Spleen (tissue), 11 donors: Measurements from ENCODE around the gene RAB5B. TPM values are rescaled to one million over a fixed set of nuclear protein-coding genes. Genes with fewer than 3 reads are reported as not detected.

Experiments
- DNase-seq: peaks from one replicate; pipeline ENCODE4 v3.0.0-alpha.2; 2020
- H3K27ac ChIP-seq, 8 donors: fragments of 200-600 bp; sonication (generic) in 7 of 8; 1 replicate in 4 of 8; 2 replicates in 4 of 8; pipeline versions ENCODE4 v1.5.0 to v1.8.0; 2016 to 2021; ENCODE audit warnings: inconsistent platforms in 4 of 8, mild to moderate bottlenecking in 4 of 8, moderate library complexity in 1 of 8
- H3K27me3 ChIP-seq, 7 donors: fragments of 200-600 bp; sonication (generic) in 6 of 7; replicated peaks in 1 of 7; 1 replicate in 4 of 7; 2 replicates in 3 of 7; pipeline versions ENCODE4 v1.5.0 to v1.8.0; 2016 to 2021; ENCODE audit warnings: inconsistent platforms in 3 of 7, mild to moderate bottlenecking in 1 of 7
- H3K36me3 ChIP-seq, 6 donors: fragments of 200-600 bp; sonication (generic) in 5 of 6; 1 replicate in 4 of 6; 2 replicates in 2 of 6; pipeline versions ENCODE4 v1.5.0 to v1.8.0; 2016 to 2021; ENCODE audit warnings: inconsistent platforms in 2 of 6
- H3K4me1 ChIP-seq, 6 donors: fragments of 200-600 bp; sonication (generic) in 5 of 6; 1 replicate in 3 of 6; 2 replicates in 3 of 6; pipeline versions ENCODE4 v1.5.0 to v1.8.0; 2016 to 2021; ENCODE audit warnings: inconsistent platforms in 3 of 6
- H3K4me3 ChIP-seq, 8 donors: fragments of 200-600 bp; sonication (generic) in 7 of 8; 1 replicate in 4 of 8; 2 replicates in 4 of 8; pipeline versions ENCODE4 v1.5.0 to v1.8.0; 2016 to 2021; ENCODE audit warnings: inconsistent platforms in 4 of 8, mild to moderate bottlenecking in 4 of 8, moderate library complexity in 2 of 8
- H3K9me3 ChIP-seq, 8 donors: fragments of 200-600 bp; sonication (generic) in 7 of 8; 1 replicate in 4 of 8; 2 replicates in 4 of 8; pipeline versions ENCODE4 v1.5.0 to v1.8.0; 2016 to 2021; ENCODE audit warnings: inconsistent platforms in 4 of 8
- CTCF ChIP-seq, 11 experiments: fragments of 200-600 bp in 7 of 11; fragments of 450-650 bp in 4 of 11; sonication (generic) in 4 of 11; IDR thresholded peaks in 8 of 11; conservative IDR thresholded peaks in 3 of 11; 1 replicate in 7 of 11; 2 replicates in 4 of 11; pipeline versions ENCODE4 v1.4.0 to v1.8.0; 2016 to 2021; ENCODE audit warnings: antibody characterized with exemption in 11 of 11, inconsistent platforms in 4 of 11, mild to moderate bottlenecking in 1 of 11
- POLR2A ChIP-seq, 3 donors: fragments of 450-650 bp; IDR thresholded peaks; one replicate each; pipeline ENCODE4 v1.5.1; 2017; ENCODE audit warnings: antibody characterized with exemption in 3 of 3, mild to moderate bottlenecking in 1 of 3
- POLR2AphosphoS5 ChIP-seq, 3 donors: sonication (generic); formaldehyde crosslinking; IDR thresholded peaks; one replicate each; pipeline ENCODE4 v1.5.1; 2017; ENCODE audit warnings: antibody characterized with exemption in 3 of 3
- WGBS, 5 donors: extraction: QIAGEN DNeasy Blood & Tissue Kit in 3 of 5; methylation state at CpG; one replicate each; pipeline versions ENCODE4 v1.1.5 to v1.1.7; 2013 to 2018; 5-methylcytosine and 5-hydroxymethylcytosine counted together
- intact Hi-C: fragments of 100-400 bp; cut with DNase I; formaldehyde crosslinking; loops from one replicate; pipeline ENCODE4 v1.15.0; 2023; ENCODE audit warnings: low total_unique reads
- polyA plus RNA-seq, 3 donors: library from polyadenylated mRNA; stranded (reverse); fragments of 200-250 nt; gene quantifications; one replicate each; pipeline ENCODE4 v1.2.1, GENCODE V29; 2013
- total RNA-seq, 7 donors: library from RNA; depleted of rRNA in 3 of 7; stranded (reverse); fragments of >200 nt in 3 of 7; fragmentation: NEBNext Ultra II Directional in 4 of 7; extraction: Animal tissue kit (Norgen Biotek cat#: 25700) in 4 of 7; gene quantifications; one replicate each; pipeline versions ENCODE4 v1.1.0 to v1.2.1, GENCODE V29; 2016 to 2021
- donor health status: healthy with polysubstance abuse.
- donor health status: DM: no; HTN: no; CAD: no; lungs with moderate emphysema.
- donor health status: DM: no; HTN: no; CAD: no.
- donor health status: Bipolar disorder and iron deficiency.
- donor health status: healthy.
- donor health status: DM: no; HTN: no; CAD: no.
- donor health status: DM: yes; HTN: yes; CAD: no.

RAB5B gene
- total and polyA plus RNA-seq, 10 donors: 30.9 to 101 (median 81.4) TPM

- DNase-seq: no peak
- Histone ChIP-seq H3K36me3 (peaks cover 0 to 36% (median 22%) of the 10 kb centered on the region in 6 donors), H3K4me3 (no peak overlapping the region), H3K27me3 (no peaks in the 10 kb centered on the region), H3K4me1 (no peaks in the 10 kb centered on the region), H3K27ac (peak overlapping the region in 1 of 8 donors; percentile 3), H3K9me3 (no peaks in the 10 kb centered on the region)
- 79 to 93% (median 84%) methylated on average over 3 to 5 of the region's 5 CpGs for WGBS, 5 donors
- intact Hi-C loops: no loop called here
- no peak for TF ChIP-seq CTCF (IDR thresholded peaks at IDR 0.05 in 8 of 11, conservative IDR thresholded peaks at IDR 0.05 in 3 of 11)
- TF ChIP-seq POLR2A (IDR thresholded peaks at IDR 0.05): no peak
- TF ChIP-seq POLR2AphosphoS5 (IDR thresholded peaks at IDR 0.05): peak in 2 of 3 donors; percentile 31 to 38
Observed at GRCh38 chr12:55957106-55957859, 16.6 kb upstream of the RAB5B start.

- Histone ChIP-seq H3K9me3 (no peaks in the 10 kb centered on the region), H3K4me3 (no peak overlapping the region), H3K27ac (no peak overlapping the region), H3K36me3 (peaks cover 0 to 5% (median 0%) of the 10 kb centered on the region in 6 donors), H3K4me1 (peaks cover 6 to 30% (median 21%) of the 10 kb centered on the region in 6 donors), H3K27me3 (no peaks in the 10 kb centered on the region)
- TF ChIP-seq POLR2A (IDR thresholded peaks at IDR 0.05): no peak
- no peak for TF ChIP-seq POLR2AphosphoS5 (IDR thresholded peaks at IDR 0.05)
- TF ChIP-seq CTCF (IDR thresholded peaks at IDR 0.05 in 8 of 11, conservative IDR thresholded peaks at IDR 0.05 in 3 of 11): no peak
- 73 to 94% (median 79%) methylated on average over 2 of the region's 2 CpGs for WGBS, 5 donors
- no peak for DNase-seq
- intact Hi-C loops: no loop called here
Observed at GRCh38 chr12:55963760-55964159, 10.1 kb upstream of the RAB5B start.

- WGBS, 5 donors: 78 to 93% (median 85%) methylated on average over 5 of the region's 5 CpGs
- no peaks in the 10 kb centered on the region for H3K27me3 ChIP-seq
- H3K4me1 ChIP-seq: peaks cover 6 to 38% (median 25%) of the 10 kb centered on the region in 6 donors
- DNase-seq: no peak
- no peak for TF ChIP-seq POLR2A (IDR thresholded peaks at IDR 0.05)
- TF ChIP-seq POLR2AphosphoS5 (IDR thresholded peaks at IDR 0.05): no peak
- no peak for TF ChIP-seq CTCF (IDR thresholded peaks at IDR 0.05 in 8 of 11, conservative IDR thresholded peaks at IDR 0.05 in 3 of 11)
- peaks cover 0 to 20% (median 0%) of the 10 kb centered on the region in 6 donors for H3K36me3 ChIP-seq
- no peaks in the 10 kb centered on the region for H3K9me3 ChIP-seq
- H3K27ac ChIP-seq: no peak overlapping the region
- no peak overlapping the region for H3K4me3 ChIP-seq
- intact Hi-C loops: no loop called here
Observed at GRCh38 chr12:55965240-55965639, 8.6 kb upstream of the RAB5B start.

- DNase-seq: no peak
- 6 to 25% (median 12%) methylated on average over 4 of the region's 4 CpGs for WGBS, 5 donors
- TF ChIP-seq CTCF (IDR thresholded peaks at IDR 0.05 in 8 of 11, conservative IDR thresholded peaks at IDR 0.05 in 3 of 11) (no peak), POLR2A (IDR thresholded peaks at IDR 0.05) (no peak), POLR2AphosphoS5 (IDR thresholded peaks at IDR 0.05) (no peak)
- peaks cover 0 to 27% (median 2%) of the 10 kb centered on the region in 6 donors for H3K36me3 ChIP-seq
- no peaks in the 10 kb centered on the region for H3K9me3 ChIP-seq
- intact Hi-C loops: no loop called here
- H3K27me3 ChIP-seq: no peaks in the 10 kb centered on the region
- H3K4me1 ChIP-seq: peaks cover 6 to 38% (median 25%) of the 10 kb centered on the region in 6 donors
- peak within 1 kb of the TSS; percentile 51 to 92 (median 88) for H3K27ac ChIP-seq
- peak within 1 kb of the TSS; percentile 59 to 96 (median 76) for H3K4me3 ChIP-seq
Observed at GRCh38 chr12:55965941-55966407, 7.9 kb upstream of the RAB5B start, which contains the start of gene PMEL. TSS of gene PMEL (minus strand) at chr12:55966042. CDS start at chr12:55966011, 31 bp downstream.
